GM18517 (cell line): ENCODE results near the gene CAMTA1.

ENCODE experiments used
- ATAC-seq: cut with Tn5 transposase; IDR thresholded peaks from one replicate; pipeline ENCODE4 v1.9.1; 2021; ENCODE audit warnings: mild to moderate bottlenecking, moderate library complexity; ENCODE audit not compliant: unreplicated experiment

Gene CAMTA1

DNA sequence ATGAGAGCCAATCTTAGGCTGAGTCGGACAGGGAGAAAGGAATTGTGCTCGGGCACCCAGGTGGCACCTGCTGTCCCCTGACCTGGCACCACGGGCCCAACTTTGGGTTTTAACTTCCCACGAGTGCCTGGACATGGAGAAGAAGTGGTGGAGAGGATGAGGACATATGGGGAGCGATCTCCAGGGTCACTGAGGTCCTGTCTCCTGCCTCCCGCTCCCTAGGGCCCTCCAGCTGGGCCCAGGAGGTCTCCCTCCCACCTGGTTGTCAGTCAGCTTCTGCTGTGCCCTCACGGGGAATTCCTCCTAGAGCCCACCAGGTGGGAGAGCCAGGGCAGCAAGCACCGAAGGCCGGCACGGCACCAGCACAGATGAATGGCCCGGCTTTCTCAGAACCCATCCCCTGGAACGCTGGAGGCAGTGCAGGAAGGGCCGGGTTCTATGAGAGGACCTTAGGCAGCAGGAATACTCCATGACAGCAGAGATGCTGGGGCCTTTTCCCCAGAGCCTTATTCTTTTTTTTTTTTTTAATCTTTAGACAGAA, 435.5 kb downstream of the CAMTA1 start:
- ATAC-seq, result no peak

DNA sequence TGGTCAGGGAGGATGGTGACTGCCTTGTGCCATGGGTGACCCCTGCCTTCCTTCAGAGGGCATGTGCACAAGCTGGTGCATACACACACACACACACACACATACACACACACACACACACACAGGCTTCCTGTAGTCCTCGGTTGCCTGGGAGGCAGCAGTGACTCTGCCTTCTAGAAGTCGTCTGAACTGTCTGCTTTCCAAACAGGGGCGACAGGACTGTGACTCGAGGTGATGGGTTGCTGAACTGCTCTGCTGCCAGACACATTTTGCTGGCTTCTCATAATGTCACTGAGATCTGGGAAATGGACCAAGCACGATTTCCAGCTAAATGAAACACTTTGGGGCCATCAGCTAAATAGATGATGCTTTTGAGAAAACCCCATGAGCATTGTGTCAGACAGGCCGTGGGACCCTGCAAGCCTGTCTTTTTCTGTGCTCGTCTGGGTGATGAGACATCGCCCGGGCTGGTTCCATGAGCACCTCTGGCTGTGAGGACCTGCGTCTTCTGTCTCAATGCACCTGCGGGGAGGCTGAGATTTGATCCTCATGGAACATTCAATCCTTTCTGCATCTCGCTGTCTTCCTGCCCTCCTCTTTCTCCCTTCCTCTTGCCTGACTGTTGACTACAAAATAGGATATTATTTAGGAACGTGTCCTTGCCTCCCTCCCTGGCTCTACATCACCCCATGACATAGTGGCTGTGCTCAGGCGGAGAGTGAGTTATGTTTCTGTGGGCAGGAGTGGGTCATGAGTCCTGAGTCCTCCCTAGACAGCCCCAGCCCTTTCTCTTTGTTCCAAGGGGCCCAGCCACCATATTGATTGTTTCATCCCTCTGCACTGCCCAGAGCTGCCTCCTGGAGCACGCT, 436.8 kb downstream of the CAMTA1 start:
- no peak for ATAC-seq

DNA sequence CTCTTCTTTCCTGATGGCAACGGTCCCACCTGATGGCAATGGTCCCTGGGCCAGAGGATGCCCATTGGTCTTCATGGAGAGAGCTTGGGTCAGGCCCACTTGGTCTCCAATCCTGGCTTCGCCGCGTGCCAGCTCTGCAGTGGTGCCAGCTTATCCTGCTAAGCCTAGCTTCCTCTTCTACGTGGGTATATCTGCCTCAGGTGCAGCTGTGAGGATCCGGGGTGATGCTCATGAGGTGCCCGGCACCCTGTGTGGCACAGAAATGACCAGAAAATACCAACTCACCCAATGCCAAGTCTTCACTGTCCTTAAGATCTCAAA, 437.4 kb downstream of the CAMTA1 start:
- ATAC-seq, result no peak

DNA sequence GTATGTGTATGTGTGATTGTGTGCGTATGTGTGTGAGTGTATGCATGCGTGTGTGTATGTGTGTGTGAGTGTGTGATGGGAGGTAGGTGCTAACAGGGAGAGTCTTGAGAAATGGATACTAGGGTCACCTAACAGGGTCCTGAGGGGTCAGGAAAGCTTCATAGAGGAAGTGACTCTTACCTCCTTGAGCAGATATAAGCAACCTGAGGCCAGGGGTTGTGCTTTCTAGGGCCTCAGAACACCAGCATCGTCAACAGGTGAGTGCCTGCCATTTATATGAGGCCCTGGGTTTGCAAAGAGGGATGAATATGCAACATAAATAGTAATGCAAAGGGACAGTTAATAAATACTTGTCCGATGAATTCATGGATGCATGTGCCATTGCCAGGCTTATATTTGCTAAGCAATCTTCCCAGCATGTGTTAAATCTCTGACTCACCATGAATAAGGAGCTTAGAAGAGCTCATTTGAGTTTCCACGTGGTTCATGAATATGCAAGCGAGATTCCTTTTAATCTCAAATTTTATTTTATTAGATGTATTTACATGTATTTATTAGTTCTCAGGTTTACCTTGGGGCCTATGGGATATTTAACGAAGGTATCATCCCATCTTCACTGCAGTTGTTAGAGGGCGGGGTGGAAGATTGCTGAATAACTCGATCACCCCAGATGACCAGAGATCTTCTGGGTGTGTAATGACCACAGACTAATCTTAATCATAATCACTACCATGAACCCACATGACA, 438.3 kb downstream of the CAMTA1 start:
- ATAC-seq, result no peak

DNA sequence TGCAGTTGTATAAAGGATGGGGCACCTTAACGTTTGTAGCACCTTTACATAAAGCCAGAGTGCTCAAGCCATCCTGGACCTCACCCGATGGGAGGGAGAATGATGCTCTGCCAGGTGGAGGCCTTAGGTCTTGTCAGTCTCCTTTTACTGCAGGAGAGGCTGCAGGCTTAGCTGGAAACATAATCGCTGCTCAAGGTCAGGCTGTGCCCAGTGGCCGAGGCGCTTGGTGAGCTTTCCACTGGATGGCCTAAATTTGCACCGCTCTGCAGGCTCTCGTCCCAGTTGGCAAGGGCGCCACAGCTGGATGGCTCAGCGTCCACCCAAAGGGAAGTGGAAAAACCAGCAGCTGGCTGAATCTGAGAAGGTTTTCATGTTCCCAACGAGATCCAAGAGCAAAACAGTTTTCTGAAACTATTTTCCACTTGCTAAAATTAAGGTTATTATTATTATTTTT, 438.9 kb downstream of the CAMTA1 start:
- ATAC-seq, result no peak

DNA sequence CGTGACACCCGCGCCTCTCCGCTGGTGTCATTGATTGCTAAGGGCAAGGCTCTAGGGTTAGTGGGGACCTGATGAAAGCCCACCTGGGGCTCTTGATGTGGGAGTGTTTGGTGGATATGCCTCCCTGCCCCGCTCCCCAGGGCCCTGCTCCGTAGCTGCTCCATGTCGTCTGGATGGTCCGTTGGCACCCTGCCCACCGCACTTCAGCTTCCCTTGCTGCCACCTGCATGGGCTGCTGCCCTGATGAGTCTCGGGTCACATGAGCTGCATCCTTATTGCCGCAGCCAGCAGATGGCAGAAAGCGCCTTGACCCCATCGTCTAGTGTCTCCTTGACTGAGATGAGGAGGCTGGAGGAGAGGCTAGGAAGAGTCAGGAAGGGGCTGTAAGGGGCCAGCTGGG, 439.4 kb downstream of the CAMTA1 start:
- ATAC-seq, result no peak

DNA sequence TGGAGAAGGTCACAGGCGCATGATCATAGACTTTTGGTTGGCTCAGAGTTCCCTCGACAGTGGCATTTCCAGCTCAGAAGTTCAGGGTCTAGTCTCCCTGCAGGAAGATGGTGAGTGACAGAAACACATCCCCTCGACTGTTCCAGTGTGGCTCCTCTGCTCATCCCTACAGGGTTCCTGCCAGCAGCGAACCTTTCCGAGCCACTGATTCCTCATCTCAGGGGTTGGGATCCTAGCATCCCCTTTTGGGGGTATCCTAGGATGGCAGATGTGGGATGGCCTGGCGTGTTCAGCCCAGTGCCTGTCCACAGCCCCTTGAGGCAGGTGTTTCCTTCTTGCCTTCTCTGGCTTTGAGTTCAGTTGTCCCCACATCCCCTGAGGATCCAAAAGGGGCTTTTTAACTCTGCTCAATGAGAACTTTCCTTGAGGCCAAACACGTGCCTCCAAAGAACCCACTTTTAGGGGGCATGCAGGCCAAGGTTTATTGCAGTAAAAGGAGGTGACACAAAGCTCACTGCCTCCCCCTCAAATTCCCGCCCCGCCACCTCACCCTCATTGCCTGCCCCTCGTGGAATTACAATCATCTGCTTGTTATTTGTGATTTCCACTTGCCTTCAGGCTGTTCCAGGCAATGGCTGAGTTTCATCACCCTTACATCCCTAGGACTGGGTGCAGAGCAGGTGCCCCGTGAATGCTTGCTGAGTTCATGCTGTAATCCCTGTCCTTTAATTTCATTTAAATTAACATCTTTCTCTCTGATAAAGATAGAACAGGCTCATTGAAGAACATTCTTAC, 440.7 kb downstream of the CAMTA1 start:
- no peak for ATAC-seq

DNA sequence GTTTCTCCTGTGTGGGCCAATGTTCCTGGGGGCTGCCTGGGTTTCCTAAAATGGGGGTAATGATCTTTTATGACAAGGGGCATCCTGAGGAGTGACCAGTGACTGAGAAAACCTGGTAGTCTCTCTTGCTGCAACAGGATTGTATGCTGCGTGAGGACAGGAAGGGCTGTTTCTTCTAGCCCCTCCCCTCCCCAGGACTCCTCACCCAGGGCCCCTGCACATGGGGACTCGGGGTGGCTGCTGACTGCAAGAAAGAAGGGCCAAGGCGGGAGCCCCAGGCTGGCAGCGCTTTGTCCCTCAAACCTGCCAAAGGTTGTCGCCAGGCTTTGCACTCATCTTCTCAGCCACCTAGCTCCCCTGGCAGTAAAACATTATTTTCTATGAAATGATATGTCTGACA, 442.4 kb downstream of the CAMTA1 start:
- no peak for ATAC-seq

DNA sequence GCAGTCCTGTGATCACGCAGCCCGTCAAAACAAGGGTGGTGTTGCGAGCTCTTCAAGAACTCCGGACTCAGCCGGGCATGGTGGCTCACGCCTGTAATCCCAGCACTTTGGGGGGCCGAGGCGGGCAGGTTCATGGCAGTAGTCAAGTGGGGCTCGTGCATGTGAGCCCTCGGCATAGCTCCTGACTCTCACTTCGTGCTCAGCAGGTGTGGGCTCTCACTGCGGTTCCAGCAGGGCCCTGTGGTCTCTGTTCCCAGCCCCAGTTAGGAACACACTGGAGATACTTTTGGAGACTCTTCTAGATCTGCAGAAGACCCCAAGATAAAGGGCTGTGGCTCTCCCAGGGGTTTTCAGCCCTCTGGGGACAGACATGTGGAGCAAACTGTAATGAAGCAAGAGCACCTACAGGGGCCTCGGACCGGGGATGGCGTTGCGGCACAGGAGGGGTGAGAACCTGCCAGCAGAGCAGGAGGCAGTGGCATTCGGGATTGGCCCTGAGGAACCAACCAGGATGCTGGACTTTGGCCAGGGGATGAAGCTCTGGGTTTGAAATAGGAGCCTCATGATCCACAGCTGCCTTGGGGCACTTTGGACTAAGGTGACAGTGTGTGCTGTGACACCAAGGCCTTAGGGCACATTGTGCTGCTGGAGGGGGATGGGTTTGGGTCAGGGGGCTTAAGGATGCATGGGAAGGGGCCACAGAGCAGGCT, 443.2 kb downstream of the CAMTA1 start:
- ATAC-seq, result no peak

DNA sequence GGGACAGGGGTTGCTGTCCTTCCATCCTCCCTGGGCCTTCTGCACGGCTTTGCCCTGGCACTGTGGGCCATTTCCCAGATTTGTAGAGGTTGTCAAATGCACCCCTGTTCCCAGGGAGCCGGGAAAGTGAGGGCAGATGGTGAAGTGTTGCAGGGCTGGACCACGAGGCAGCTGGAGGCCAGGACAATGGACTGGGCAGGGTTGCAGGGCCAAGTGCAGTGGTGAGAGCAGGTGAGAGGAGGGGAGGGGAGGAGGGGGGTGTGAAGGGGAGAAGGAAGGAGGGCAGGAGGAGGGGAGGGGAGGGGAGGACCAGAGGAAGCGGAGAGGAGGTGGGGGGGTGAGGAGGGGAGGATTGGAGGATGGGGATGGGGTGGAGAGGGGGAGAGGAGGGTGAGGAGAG, 443.9 kb downstream of the CAMTA1 start:
- no peak for ATAC-seq

DNA sequence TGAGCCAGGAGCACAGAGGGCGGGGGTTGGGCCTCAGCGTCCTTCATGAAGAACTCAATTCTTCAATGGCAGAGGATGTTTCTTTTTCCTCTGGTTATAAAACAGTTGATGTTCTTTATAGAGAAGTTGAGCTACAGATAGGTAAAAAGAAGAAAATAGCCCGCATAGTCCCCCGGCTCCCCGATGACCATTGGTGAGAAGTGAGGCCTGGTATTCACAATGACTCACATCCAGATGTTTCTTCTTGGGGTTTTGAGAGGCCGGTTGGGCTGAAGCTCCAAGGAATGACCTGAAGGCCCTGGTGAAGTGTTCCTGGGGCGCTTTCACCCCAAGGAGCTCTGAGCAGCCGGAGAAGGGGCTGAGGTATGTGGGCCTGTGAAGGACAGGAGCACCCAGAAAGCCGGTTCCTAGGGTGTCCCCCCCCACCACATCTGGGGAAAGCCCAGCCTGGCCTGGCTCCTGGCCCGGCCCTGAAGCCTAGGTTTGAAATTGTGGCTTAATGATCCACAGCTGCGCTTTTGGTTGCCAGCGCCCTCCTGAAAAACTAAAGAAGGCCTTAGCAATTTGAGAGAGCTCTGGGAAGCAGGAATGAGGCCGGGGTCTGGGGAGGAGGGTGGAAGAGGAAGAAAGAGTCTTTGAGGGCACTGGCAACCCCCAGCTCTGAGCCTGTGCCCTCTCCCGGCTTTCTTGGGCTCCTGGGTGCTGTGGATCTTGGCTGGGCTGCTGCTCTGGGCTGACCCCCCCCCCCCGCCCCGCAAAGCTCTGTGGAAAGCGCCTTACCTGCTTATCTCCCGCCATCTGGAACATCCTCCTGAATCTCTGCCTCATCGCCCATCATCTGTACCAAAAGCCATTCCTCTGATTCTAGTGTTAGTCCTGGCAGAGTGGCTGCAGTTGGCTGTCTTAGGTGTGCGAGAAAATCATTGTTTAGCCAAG, 444.7 kb downstream of the CAMTA1 start:
- ATAC-seq, result no peak

DNA sequence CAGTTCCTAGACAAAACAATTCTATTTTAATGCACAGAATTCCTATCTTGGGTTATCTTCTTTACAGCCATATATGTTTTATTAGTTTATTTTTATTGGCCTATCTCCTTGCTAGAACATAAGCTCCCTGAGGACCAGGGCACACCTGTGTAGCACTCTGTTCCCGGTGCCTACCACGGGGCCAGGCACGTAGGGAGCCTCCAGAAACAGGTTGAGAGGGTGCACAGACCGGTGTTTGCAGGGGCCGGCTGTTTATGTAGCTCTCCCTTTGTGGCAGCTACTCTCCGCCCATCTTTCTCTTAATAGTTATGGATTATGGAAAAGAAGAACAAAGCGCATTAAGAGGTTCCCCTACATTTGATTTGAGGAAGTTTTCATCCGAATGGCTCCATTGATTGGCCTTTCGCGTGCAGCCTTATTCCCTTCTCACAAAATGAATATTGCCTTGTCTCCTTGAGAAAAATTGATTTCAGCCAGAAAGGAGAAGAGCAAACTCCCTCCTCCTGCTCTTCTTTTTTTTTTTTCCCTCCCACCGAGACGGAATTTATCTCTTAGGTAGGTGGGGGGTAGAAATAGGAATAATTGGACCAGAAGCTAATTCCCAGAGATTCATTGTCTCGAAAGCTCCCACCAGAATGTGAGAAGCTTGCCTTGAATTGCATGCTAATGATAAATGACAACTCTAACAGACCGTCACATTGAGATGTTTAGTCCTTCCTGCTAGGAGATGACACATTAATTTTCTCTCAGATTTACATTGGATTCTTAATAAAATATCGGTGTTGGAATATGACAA, 447.4 kb downstream of the CAMTA1 start:
- ATAC-seq, result no peak

DNA sequence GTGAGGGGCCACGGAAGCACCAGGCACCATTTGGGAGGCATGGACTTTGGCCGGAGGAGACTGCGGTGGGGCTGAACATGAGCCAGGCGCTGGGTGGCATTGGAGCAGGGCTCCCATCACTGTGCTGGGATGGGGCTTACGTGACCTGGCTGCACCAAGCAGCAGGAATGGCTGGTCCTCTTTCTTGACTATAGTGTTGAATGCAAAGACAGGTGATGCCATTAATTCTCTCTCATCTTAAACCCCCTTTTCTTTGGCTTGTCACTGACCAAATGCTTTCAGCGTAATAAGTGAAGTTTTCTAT, 447.9 kb downstream of the CAMTA1 start:
- ATAC-seq, result no peak

DNA sequence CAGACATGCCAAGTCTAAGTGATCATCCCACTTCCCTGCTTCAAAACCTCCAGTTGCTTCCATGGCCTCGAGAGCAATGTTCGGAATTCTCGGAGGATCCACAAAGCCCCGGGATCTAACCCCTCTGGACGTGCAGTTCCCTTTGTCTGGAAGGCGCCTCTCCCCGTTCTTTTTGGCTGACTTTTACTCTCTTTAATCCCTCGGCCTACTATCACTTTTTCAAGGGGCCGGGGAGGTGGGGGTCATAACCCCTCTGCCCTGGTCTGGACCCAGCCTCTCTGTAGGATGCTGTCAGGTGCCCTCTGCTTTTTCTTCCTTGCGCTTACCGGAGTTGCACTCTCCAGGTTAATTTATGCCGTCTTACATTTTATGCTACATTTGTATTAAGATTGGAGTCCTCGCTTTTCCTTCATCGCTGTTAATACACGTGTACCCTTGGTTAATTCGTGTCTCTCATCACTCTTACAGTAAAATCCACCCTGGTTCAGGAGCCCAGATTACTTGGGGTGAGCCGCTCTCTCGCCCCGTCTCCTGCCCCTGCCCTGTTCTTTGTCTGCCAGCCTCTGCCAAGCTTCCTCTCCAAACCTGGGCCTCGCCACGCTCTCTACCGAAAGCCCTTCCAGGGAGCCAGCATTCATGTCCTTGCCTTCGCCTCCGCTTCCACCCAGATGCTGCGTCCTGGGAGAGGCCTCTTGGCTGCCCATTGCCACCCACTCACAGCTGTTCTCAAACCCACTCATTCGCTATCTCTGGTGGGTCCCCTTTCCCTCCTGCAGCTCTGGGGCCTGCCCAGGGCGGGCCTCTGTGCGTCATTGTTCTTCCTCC, 448.6 kb downstream of the CAMTA1 start:
- ATAC-seq, result no peak

DNA sequence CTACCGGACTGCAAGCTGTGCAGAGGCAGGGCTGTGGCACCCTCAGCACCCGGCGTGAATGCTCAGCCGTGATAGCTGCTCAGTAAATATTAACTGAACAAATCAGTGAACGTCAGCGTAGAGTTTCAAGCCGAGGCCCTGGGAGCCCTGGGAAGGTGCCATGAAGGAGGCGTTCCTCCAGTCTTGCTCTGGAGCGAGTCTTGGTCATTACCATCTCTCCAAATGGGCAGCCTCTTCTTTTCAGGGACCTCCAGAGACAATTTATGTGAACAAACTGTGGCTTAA, 449.2 kb downstream of the CAMTA1 start:
- ATAC-seq, result no peak

DNA sequence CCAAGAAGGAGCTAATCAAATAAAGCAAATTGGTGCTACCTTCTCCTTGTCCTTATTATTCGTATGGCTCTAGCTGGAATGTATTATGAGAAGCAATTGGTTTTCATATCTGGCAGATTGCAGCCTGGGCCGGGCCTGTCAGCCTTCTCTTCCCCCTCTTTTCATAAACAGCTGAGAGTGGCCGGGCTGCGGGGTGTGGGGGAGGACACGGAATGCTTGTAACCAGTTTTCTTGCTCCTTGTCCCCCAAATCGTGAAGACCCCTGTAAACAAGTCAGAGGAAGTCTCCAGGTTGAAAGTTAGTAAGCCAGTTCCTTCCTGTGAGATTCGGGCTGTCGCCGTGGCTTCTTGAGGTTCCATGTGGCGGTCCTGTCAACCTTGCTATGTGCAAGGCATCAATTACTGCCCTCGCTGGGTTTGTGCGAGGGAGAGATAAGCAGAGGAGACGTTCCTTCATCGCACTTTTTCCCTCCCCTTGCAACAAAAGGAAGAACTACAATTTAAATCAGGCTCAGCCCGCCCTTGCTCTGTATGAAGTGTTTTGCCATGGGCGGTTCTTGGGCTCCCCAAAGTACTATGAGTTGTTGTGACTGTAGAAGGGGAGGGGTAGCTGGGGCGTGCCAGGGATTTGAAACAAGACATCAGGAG, 450.7 kb downstream of the CAMTA1 start:
- ATAC-seq, result no peak

DNA sequence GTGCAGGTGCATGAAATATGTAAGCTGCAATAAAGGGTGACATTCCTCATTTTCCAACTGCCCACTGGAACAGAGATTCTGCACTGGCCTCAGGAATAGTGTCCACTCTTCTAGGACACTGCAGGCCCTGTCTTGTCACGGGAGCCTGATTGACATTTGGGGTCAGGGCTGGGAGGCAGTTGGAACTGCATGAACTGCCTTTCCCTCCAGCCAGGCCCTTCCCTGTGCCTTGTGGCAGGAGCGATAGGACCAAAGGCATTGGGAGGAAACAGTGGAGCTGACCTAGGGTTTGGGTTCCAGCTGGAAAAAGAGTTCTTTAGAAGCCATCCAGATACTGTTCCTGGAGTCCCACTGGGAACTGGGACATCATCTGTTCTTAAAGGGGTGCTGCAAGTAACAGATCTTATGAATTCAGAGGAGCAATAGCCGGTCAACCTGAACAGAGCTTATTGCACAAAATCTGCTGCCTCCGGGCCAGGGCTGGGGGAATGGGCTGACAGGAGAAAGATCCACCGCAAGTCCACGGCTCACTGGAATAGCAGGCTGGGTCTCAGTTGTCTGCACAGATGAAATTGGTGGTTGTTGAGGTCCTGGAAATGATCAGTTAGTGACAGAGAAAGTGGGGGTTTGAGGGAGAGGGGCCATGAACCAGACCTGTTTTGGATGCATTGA, 451.7 kb downstream of the CAMTA1 start:
- ATAC-seq, result no peak
